HG03045 (cell line): ENCODE results near the gene CAMK1D.
"Not testable (repeated sequence)": the region's sequence is repeated elsewhere in the genome, so short reads cannot be mapped to it uniquely, and the experiment has no call there.

ENCODE experiments used
- ATAC-seq: cut with Tn5 transposase; IDR thresholded peaks from one replicate; pipeline ENCODE4 v1.9.1; 2021; ENCODE audit warnings: mild to moderate bottlenecking, moderate library complexity; ENCODE audit not compliant: unreplicated experiment

The CAMK1D gene

DNA sequence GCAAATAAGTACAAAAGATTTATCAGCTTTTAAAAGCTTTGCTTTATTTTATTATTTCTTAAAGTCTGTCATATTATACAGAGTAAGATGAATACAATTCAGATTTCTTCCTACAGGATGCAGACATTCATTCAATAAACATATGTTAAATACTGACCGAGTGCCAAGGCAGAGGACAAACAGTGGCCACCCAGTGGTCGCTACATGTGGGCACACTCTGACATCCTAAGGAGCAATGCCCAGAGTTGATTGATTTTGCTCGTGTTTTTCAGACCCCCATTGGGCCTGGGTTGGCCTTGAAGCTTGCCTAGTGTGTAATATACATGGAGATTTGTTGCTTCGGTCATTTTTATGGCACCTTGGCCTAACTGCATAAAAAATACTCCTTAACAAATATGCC lies 451.0 kb downstream of the CAMK1D start:
- no peak for ATAC-seq

DNA sequence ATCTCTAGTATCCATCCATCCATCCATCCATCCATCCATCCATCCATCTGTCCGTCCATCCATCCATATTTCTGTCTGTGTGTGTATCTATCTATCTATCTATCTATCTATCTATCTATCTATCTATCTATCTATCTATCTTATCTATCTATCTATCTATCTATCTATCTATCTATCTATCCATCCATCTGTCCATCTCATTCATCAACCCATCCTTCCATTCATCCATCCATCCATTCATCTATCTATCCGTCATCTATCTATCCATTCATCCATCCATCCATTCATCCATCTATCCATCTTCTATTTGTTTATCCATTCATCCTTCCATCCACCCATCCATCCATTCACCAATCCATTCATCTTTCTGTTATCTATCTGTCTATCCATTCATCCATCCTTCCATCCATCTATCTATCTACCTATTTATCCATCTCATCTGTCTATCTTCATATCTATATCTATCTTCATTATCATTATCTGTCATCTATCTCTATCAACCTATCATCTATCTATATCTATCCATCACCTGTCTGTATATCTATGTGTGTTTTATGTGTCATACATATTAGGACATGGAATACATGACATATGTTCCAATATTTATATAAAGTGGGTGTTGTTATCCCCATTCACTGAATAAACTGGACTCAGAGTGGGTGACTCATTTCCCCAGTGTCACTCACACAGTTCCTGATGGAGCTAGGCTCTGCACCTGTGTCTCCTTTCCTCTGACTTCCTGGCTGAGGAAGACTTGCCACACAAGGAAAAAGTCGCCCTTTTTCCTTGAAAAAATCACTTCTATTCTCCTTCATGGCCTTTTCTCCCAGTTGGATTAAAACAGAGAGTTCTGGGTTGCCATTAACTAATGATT lies 452.1 kb downstream of the CAMK1D start:
- ATAC-seq = no peak

- ATAC-seq = no peak
Observed at GRCh38 chr10:12803776-12804175, 454.4 kb downstream of the CAMK1D start.

DNA sequence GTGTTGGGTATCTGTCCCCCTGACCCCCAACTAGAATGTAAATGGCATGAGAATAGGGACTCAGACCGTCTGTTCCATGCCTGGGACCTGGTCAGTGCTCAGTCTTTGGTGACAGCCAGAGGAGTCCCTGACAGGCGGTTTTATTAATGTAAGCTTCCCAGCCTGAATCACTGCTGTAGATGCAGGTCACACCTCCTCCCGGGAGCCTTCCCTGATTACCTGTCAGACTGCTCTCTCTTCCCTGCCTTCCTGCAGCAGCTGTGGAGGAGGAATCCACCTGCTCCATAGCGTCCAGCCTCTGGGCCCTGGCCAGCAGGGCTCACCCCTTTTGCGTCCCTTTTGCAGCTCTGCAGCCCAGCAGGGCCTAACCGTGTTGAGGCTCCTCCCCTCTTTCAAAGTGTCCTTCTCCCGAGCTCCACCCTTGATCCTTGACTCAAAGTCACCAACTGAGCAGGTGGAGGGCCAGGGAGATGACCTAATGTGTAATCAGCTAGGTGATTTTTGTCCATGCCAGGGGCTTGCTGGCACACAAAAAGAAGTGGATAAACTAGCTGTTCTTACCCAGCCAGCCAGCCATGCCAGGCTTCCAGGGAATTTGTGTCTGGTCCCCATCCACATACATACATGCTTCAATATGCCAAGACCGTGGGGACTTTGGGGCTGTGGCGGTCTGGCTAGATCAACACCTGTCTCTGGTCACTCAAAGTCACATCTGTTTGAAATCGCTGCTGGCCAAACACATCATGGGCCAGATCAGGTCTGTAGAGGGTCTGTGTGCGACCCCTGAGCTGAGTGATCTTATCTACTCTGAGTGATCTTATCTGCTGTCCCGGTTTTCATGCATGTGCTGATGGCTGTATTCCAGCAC lies 457.1 kb downstream of the CAMK1D start:
- no peak for ATAC-seq

DNA sequence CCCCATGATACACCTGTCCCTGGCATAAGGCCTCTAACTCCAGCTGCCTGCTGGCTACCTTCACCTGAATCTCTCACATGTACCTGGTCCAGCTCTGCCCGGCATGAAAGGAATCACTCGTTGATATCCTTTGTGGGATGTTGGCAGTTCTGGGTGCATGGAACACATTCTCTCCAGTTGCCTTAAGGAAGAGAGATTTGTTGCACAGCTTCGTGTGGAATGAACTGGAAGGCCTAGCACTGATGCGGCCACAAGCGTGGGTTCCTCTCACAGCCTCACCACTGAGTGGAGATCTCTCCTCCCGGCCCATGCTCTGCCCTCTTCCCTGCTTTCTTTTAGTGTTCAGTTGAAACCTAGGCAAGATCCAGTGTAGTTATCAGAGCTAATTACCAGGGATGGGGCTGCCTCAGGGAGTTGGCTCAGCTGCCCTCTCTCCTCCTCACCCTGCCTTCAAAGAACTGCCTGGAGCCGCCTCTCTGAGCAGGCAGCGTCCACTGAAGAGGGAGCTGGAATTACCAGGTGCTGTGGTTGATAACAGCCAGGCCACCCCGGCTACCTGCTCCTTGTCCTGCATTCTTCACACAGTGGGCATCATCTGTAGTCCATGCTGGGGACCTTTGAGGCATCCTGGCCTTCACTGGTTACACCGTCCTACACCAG lies 457.9 kb downstream of the CAMK1D start:
- no peak for ATAC-seq

GRCh38 chr10:12808014-12808613 lies 458.8 kb downstream of the CAMK1D start:
- no peak for ATAC-seq

GRCh38 chr10:12810046-12810445 lies 460.7 kb downstream of the CAMK1D start:
- ATAC-seq = not testable (repeated sequence)

GRCh38 chr10:12811826-12812225 lies 462.5 kb downstream of the CAMK1D start:
- no peak for ATAC-seq

GRCh38 chr10:12812571-12812970 lies 463.2 kb downstream of the CAMK1D start:
- ATAC-seq = no peak

GRCh38 chr10:12814166-12814565 lies 464.8 kb downstream of the CAMK1D start:
- no peak for ATAC-seq

GRCh38 chr10:12819071-12819470 lies 469.7 kb downstream of the CAMK1D start:
- no peak for ATAC-seq

DNA sequence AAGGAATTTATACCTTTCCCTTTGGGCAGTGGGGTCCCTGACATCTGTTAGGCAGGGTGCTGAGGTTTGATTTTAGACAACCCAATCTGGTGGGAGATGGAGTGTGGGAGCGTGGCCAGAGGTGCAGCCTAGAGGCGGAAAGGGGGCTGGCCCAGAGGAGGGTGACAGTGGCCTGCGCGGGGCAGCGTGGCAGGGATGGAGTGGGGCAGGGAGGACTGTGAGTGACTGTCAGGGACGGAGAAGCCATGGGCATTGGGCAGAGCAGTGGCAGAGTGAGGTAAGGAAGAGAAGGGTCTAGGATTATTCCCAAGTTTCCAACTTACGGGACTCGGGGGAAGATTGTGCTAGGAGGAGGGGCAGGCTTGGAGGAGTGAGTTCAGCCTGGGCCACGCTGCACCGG lies 470.3 kb downstream of the CAMK1D start:
- no peak for ATAC-seq

DNA sequence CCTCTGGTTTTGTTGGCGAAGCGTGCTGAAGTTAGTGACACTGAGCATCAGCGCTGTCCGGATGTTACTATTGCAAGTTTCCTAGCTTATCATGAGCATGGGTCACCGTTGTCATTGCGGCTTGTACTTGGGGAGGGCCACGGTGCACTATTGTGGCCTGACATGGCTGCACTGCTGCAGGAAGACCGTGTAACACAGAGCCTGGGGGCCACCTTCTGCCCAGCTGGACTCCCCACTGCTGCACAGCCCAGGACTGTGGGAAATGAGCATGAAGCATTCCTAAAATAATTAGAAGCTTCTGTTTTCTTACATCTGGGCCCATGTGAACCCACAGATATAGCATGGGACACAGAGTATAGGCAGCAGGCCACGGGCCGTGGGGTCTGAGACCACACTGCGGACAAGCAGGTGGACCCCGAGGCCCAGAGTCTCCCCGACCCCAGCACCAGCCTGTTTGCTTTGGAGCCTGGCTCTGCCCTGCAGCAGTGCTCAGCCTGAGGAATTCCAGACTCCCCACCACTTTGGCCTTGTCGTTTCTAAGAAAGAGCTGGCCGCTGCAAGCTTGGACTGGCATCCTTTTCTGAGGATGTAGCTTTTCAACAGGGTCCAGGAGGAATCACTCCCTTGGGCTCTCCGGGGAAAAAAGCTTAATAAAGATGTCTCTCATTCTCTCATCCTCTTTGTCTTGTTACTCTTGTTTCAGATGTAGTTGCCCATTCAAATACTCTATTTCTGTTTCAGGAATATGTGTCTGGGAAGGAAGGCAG lies 473.0 kb downstream of the CAMK1D start:
- no peak for ATAC-seq

DNA sequence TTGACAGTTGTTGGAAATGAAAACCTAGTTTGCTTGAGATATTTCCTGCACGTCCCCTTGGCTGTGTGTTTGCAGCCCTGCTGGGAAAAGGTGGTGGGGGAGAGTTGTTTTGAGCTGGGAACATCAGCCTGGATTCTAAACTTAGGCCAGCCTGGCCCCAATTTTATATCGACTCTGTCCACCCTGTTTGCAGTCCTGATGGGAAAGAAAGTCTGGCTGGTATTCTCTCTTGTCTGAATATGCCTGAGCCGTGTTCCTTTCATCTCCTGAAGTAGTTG lies 473.5 kb downstream of the CAMK1D start:
- ATAC-seq = no peak

GRCh38 chr10:12823328-12823727 lies 474.0 kb downstream of the CAMK1D start:
- ATAC-seq = no peak

GRCh38 chr10:12825260-12825849 lies 476.0 kb downstream of the CAMK1D start:
- ATAC-seq = no peak

DNA sequence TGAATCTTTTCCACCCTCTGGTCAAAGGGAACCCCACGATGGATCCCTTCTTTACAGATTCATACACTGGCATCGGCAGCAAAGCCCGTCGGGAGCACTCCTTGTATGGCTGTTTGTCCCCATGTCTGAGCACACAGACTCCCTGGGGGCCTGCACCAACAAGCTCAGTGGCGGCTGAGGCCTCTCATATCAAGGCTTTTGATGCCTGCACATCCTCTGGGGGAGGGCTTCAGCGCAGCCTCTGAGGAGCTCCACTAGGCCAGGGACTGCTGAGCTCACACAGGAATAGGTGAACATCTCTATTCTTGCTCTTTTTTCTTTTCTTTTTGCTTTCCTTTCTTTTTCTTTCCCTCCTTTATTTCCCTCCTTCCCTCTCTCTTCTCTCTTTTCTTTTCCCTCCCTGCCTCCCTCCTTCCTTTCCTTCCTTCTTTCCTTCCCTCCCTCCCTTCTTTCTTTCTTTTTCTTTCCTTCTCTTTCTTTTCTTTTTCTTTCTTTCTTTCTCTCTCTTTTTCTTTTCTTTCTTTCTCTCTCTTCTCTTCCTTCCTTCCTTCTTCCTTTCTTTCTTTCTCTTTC lies 477.5 kb downstream of the CAMK1D start:
- no peak for ATAC-seq

DNA sequence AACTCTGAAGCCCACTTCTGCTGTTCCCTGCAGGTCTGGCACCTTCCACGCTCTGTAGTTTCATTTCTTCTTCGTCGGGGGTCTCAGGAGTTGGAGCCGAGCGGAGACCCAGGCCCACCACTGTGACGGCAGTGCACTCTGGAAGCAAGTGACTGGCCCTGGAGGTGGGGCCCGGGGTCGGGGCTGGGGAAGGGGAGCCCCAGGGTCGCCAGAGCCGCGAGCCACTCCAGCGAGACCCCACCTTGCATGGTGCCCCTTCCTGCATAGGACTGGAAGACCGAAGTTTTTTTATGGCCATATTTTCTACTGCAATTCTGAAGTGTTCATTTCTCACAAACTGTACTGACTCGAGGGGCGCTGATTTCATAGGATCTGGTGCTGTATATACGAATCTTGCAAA lies 479.4 kb downstream of the CAMK1D start:
- ATAC-seq = no peak

- ATAC-seq = no peak
Observed at GRCh38 chr10:12829831-12830390, 480.6 kb downstream of the CAMK1D start.
